ENCODE measurements around the gene NOM1.

DNA sequence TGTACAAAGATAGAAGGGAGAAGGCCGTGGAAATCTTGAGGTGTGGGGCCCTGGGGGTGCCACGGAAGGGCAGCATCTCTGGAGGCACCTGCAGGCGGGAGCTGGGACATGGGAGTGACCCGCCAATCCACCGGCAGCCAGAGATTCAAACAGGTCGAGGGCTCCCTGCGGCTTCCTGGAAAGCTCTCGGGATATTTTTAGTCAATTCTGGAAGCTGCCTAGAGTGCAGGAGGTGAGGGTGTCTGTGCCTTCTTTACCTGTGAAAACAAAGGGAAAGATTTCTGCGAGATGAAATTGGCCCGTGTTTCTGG, 44.4 kb downstream of the NOM1 start:
- TF ChIP-seq EZH2 (IDR thresholded peaks at IDR 0.05; ENCODE audit: insufficient read depth, poor library complexity, severe bottlenecking) (no peak), EZH2phosphoT487 (IDR thresholded peaks at IDR 0.05; ENCODE audit: insufficient read depth, low read depth) (no peak)
